DMS53 treated with DMSO at 0.1 percent for 48 hours (cell line): ENCODE measurements around the gene NOCT.
"Not testable (repeated sequence)": the region's sequence is repeated elsewhere in the genome, so short reads cannot be mapped to it uniquely, and the experiment has no call there.

Source experiments
- DNase-seq: peaks from one replicate; lab custom pipeline; 2025; ENCODE audit not compliant: unreplicated experiment; lab: John Stamatoyannopoulos, UW

NOCT gene

DNA sequence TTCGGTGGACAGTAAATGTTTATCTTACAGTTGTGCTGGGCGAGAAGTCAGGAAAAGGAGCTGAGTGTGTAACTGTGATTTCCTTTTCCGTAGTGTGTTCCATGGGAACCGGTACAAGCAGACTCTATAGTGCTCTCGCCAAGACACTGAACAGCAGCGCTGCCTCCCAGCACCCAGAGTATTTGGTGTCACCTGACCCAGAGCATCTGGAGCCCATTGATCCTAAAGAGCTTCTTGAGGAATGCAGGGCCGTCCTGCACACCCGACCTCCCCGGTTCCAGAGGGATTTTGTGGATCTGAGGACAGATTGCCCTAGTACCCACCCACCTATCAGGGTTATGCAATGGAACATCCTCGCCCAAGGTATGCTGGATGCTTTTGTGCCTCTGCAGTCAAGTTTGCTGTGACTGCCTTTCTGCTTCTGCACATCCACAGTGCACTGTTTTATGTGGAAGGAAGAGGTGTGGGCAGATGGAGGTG lies 27.4 kb downstream of the NOCT start:
- DNase-seq, result no peak

DNA sequence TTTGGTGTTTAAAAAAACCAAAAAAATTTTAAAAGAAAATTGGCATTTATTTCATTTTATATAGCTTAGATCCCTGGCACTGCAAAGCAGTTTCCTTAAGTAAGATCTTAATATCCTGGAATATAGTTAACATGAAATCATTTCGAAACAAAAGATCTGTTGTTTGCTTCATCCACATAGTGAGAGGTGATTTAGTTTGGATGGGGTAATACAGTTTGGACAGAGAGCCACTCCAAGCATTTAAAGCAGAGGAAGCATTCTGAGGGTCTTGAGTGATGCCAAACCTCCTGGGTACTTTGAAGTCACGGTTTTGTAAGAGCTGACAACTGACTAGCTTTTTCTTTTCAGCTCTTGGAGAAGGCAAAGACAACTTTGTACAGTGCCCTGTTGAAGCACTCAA lies 28.7 kb downstream of the NOCT start:
- no peak for DNase-seq

DNA sequence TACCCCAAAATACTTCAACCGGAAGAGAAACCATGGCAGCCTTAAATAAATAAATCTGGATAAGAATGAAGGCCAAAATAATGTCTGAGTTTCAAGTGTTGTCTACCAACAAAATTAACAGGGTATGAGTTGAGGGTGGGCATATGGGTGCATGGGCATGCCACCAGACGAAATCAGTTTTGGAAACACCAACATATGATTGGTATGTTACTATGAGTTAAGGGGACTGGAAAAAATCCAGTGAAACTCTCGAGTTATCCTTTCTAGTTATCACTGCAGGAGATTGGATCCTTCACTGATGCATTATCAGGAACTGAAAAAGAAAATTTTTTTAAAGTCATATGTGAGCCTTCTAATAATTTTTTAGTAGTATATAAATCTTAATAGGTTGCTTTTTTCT lies 32.4 kb downstream of the NOCT start:
- DNase-seq, result no peak

DNA sequence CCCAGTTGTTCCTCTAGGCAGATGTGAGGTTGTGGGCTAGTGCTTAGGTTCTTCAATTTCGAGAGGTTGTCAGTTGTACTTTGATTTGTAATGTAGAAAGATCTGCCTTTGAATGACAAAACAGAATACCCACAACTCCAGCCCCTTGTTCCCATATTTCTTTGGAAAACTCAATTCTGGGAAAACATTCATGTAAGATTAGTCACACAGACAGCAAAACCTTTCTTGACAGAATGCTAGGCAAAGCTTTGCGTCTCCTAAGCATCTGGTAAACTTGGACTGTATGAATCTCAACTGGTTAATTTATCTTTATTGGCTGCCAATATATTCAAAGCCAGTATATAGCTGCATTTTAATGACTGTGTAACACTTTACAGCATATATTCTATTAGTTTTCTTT lies 34.9 kb downstream of the NOCT start:
- DNase-seq, result no peak

DNA sequence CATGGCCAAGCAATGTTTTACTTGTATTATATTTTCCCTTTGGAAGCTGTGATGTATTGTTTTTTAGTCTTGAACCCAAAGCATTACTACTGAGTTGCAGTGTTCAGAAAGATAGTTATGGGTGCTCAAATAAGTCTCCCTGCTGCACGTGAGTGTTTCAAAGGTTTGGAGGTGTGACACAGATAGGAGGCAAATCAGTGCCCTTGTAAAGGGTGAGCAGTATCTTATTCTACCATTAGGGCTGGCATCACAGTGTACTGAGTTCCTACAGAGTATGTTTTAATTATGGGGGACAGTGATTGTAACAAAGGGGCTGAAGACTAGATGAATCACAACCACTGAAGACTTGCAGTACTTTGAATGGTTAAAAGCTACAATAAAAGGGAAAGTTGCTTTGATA lies 38.3 kb downstream of the NOCT start:
- DNase-seq, result no peak

DNA sequence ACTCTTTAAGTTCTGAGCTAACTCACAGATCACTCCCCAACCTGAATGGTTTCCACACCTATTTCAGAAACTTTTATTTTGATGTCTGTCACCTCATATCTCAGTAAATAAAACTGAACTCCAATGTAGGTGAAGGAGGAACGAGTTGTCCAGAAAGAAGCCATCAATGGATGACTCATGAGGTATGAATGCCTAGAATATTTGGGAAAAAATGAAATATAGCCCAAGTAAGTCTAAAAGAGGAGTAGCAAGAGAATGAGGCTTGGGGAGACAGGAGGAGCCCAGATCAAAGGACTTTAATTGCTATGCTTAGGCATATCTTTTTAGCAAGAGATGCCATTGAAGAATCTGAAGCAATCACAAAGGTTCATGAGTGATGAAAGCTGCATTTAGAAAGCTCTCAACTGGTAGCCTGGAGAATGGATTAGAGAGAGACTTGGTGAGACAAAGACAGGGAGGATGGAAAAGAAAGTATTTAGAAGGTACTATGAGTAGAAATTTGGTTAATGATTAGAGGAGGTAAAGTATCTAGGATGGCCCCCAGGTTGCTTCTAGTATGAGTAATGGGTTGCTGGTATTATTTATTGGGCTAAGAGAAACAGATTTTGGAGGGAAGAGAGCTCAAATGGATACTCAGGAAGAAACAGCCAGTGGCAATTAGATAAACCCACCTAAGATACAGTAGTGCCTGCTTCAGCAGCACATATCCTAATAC lies 39.4 kb downstream of the NOCT start:
- DNase-seq, result no peak

DNA sequence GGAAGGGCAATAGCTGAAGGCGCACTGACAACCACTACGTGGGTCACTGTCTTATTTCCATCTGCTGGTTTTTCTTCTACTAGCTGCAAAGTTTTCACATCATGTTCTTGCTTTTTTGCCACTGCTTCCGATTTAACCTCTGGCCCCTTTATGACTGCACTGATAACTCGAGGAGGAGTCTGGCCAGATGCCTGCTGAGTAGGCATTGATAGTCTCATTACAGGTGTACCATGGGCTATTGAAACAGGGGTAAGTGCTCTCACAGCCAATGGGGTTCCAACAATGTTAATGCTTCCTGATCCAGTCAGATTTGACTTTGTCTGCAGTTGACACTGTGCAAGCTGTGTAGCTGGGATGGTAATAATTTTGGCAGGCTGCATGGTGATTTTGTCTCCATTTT lies 43.4 kb downstream of the NOCT start:
- not testable (repeated sequence) for DNase-seq

DNA sequence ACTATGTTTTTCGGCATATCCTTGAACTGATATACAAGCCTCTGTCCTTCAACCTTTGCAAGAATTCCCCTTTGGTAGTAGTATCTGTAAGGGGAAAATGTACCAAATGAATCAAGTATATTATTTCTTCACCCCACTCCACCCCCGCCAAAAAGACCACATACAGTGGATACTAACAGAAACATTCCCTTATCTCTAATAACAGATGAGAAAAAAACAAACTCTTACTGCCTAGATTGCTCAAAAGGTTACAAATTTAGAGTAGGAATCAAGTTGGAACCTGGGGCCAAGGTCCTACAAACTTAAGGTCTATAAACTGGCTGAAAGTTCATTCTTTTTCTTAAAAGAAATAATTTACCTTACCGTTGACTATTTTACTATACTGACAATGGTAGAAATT lies 45.0 kb downstream of the NOCT start:
- DNase-seq, result no peak

DNA sequence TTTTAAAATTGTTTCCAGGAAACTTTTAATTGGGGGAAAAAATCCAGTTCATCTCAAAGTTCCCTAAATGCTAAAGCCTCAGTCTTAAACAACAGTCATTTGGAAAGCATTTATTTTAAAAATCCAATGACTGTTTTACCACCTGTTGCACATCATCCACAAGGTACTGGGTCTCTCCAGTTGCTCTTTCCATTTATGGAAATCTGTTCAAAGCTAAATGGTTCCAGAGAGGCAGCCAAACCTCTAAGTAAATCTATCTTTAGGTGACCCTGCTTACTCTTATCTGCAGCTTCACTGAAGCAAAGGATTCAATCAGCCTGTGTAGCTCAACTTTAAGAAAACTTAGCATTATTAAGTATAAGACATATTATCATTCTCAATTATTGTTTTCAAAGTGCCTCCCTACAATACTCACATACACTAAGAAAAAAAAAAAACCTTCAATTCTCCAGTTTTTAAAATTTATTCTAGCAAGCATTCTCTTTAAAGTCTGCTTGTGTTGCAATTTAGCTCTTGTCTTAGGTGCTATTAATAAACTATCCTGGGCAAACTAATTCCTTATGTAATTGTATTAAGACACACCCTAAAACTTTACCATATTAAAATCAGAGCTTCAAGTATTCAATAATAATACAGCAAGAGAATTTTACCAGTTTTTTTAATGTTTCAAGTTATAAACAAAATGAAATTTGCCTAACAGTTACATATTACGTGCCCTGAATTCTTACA lies 60.6 kb downstream of the NOCT start:
- no peak for DNase-seq

DNA sequence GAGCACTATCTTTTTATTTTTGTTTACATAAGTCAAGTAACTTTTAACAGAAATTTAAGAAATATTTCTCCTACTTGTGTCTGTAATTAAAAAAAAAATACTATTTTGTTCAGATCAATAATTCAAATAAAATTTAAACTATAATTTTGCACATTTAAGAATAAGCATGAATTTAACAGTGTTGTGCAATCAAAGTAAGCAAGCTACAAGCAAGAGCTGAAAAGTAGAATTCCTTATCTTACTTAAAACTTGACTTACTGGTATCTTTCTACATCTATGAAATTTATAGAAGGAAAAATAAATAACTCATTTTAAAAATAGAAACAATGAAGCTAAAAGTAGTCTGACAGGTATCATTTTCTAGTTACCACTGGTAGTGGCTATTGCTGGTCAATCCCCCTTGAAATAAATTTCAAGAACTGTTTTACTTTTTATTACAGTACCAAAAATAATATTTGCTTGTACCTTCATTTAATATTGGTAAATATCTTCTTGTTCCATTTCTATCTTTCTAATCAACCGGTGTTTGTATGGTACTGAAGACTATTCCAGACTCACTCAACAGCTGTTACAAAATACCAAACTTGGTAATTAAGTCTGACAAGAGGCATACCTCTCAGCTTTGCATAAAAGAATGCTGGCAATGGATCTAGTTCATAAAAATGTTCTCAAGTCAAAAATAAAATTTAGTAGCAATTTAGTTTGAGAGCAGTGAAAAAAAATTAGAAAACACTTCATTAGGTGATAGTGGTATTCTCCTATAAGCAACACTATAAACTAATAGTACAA lies 62.2 kb downstream of the NOCT start:
- no peak for DNase-seq

DNA sequence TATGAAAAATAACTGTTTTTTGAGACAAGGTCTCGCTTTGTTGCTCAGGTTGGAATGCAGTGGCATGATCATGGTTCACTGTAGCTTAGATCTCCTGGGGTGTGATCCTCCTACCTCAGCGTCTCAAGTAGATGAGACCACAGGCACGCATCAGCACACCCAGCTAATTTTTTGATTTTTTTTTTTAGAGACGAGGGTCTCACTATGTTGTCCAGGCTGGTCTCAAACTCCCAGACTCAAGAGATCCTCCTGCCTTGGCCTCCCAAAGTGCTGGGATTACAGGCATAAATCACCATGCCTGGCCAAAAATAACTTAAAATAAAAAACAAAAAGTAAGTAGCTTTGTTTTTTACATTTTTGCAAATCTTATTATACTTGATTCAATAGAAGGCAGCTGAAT lies 63.3 kb downstream of the NOCT start:
- DNase-seq, result no peak

DNA sequence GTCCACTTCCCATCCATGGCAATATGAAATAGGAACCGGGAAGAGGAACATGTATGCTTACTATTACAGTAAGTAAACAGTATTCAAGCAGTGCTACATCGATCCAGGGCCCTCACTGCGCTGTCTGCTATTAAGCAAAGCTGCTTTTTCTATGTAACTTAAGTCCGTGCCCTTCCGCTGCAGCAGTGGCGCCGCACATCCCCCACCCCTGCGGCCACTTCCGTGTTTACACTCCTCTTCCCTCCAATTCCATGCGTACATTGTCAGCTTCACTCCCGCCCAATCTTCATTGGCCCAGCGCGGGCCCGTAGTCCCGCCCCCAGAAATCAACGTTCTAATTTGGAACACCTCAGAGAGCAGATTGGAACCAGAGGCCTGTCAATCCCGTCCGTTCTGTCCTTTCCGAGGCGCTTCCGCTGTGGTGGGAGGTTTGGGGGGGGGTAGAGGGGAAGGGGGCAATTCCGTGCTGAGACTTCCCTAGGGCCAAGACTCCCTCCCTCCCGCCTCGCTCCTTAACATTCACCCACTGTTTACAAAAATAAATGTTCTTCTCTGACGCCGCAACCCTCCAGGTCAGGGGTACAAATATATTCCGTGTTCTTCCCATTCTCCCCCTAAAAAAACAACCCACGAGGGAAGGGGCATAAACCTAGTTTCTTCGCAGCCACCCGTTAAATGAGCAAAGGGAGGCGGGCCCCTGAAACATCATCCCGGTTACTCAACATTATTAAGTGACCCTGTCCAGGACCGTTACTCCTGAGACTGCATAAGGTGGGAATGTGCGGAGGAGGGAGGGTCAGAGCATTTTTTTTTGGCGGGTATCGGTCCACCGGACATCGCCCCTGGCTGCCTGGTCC lies 67.4 kb downstream of the NOCT start:
- peak; percentile 88 for DNase-seq

DNA sequence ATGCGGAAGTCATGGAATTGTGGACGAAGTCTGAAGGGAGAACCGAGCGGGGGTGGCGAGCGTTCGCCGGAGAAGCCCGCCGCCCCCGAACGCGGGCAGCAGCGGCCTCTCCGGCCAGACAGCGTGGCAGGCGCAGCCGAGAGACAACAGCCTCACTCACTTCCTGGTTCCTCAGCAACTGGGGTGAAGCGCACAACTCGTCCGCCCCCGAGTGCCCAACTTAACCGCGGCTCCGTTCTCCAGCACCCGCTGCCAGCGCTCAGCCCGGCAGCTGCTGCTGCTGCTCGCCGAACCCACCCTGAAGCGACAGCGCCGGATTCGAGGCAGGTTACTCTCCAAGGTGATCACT lies 68.0 kb downstream of the NOCT start:
- peak; percentile 35 for DNase-seq

DNA sequence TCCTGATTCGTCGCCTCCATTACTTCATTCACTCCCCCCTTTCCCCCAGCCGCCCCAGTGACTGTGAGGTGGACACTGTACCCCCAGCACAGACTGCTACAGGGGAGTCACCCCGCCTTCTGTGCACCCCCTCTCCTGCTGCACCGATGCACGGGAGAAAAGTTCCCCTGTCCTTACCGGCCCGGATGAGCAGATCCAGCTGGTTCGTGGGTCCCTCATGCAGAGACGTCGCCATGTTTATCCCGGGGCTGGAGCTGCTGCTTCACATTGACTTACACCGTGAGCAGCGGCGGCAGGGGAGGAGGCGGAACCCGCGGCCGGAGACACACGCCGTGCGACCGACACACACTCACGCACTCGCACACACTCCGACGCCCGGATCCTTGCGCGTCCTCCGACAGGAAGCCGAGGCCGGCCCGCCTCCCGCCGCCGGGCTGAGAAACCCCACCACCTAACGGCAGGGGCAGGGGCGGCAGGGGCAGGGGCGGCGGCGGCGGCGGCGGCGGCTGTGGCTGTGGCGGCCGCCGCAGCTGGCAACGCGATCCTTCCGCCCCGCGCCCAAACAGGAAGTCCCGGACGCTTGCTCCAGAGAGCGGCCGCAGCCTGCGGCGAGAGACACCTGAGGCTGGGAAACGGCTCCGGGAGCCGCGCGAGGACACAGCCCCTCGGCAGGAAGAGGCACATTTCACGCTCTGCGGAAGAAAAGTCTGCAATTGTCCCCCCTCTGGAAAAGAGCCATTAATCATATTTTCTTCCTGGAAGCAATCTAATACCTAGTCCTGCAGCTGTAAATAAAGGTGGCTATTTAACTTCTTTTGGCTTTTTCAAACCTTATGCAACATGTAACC lies 68.6 kb downstream of the NOCT start:
- DNase-seq, result peak; percentile 76

DNA sequence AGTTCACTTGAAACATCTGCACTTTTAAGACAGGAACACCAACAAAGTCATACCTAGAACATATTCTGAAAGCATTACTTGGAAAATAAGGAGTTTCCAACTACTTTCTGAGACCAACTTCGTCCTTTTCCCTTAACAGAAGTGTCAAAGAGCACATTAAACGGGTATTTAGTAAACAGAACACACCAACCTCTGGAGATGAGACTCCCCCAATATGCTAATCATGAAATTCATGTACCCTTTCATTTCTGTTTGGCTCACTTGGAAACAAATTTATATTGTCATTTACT lies 69.2 kb downstream of the NOCT start:
- no peak for DNase-seq

DNA sequence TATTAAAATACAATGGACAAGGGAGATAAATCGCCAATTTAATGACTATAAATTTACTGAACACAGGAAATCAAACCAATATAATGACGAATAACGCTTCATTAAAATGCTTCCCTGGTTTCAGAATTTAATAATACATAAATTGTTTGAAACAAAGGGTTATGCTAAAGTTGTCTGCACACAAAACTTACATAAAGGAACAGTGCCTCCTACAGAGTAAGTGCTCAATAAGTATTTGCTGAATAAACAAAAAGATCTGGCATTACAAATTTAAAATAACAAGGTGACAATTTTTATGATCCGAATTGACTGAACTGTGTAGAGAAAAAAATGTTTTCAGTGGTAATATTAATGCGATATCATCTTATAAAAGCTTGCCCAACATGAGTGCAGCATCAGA lies 69.6 kb downstream of the NOCT start:
- peak; percentile 1 for DNase-seq

DNA sequence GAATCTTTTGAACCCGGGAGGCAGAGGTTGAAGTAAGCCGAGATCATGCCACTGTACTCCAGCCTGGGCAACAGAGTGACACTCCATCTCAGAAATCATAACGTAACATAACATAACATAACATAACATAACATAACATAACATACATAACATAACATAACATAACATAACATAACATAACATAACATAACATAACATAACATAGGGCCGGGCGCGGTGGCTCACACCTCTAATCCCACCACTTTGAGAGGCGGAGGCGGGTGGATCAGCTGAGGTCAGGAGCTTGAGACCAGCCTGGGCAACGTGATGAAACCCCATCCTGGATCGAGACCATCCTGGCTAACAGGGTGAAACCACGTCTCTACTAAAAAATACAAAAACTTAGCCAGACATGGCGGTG lies 76.7 kb downstream of the NOCT start:
- no peak for DNase-seq
